HepG2 (cell line): ENCODE data around the gene SFXN2. TPM values are rescaled to one million over a fixed set of nuclear protein-coding genes. Genes with fewer than 3 reads are reported as not detected.

Source experiments
- AGO2 ChIP-seq: fragments of 200-400 bp; formaldehyde crosslinking; optimal IDR thresholded peaks from 2 replicates; pipeline ENCODE3; 2017; ENCODE audit warnings: mild to moderate bottlenecking, low read depth, low read length, moderate library complexity
- ASH2L ChIP-seq: fragments of 300-600, 200-600 bp; sonication (generic); IDR thresholded peaks from 2 replicates; pipeline ENCODE4 v1.7.0; 2017; ENCODE audit warnings: low read depth, mild to moderate bottlenecking, moderate library complexity, mixed read lengths, low read length; ENCODE audit not compliant: insufficient read length
- DR1 ChIP-seq: sonication (generic); formaldehyde crosslinking; IDR thresholded peaks from 2 replicates; pipeline ENCODE4 v1.8.0; 2021; ENCODE audit warnings: mild to moderate bottlenecking, missing genetic modification reagents, inconsistent platforms
- FOXA1 ChIP-seq, 2 experiments: fragments of 450-650 bp in 1 of 2; sonication (generic) in 1 of 2; formaldehyde crosslinking in 1 of 2; IDR thresholded peaks; 2 replicates each; pipeline versions ENCODE4 v1.4.0 to v1.6.1; 2016 to 2020; ENCODE audit warnings: missing genetic modification reagents in 1 of 2
- GMEB2 ChIP-seq: IDR thresholded peaks from 2 replicates; pipeline ENCODE4 v1.6.1; 2016; ENCODE audit warnings: missing biosample characterization, missing genetic modification reagents, low read depth
- HMG20B ChIP-seq: conservative IDR thresholded peaks from 2 replicates; pipeline ENCODE4 v1.6.1; 2016; ENCODE audit warnings: missing genetic modification reagents, missing compliant biosample characterization
- HOXA3 ChIP-seq: sonication (generic); formaldehyde crosslinking; IDR thresholded peaks from 2 replicates; pipeline ENCODE4 v1.5.0; 2020; ENCODE audit warnings: missing genetic modification reagents
- IKZF4 ChIP-seq: sonication (generic); formaldehyde crosslinking; IDR thresholded peaks from 2 replicates; pipeline ENCODE4 v1.5.1; 2020; ENCODE audit warnings: borderline replicate concordance, mild to moderate bottlenecking, low read depth, missing genetic modification reagents; ENCODE audit errors: not compliant biosample characterization
- KLF15 ChIP-seq: sonication (generic); formaldehyde crosslinking; IDR thresholded peaks from 2 replicates; pipeline ENCODE4 v1.8.1; 2023; ENCODE audit warnings: borderline replicate concordance, mild to moderate bottlenecking, inconsistent platforms, missing genetic modification reagents, mixed read lengths
- KLF6 ChIP-seq: IDR thresholded peaks from 2 replicates; pipeline ENCODE4 v1.8.0; 2016; ENCODE audit warnings: missing biosample characterization, missing genetic modification reagents
- KMT2A ChIP-seq: sonication (generic); formaldehyde crosslinking; IDR thresholded peaks from 2 replicates; pipeline ENCODE4 v1.4.0; 2020; ENCODE audit warnings: missing genetic modification reagents
- PITX1 ChIP-seq: sonication (generic); formaldehyde crosslinking; IDR thresholded peaks from 2 replicates; pipeline ENCODE4 v1.5.1; 2020; ENCODE audit warnings: mild to moderate bottlenecking, missing genetic modification reagents
- POLR2G ChIP-seq: fragments of 200-400 bp; formaldehyde crosslinking; IDR thresholded peaks from 2 replicates; pipeline ENCODE4 v1.6.1; 2018; ENCODE audit warnings: mild to moderate bottlenecking, low read depth, low read length, moderate library complexity
- RELA ChIP-seq: sonication (generic); formaldehyde crosslinking; IDR thresholded peaks from 2 replicates; pipeline ENCODE4 v1.4.0; 2020; ENCODE audit warnings: missing genetic modification reagents
- ZNF136 ChIP-seq: sonication (generic); formaldehyde crosslinking; IDR thresholded peaks from 2 replicates; pipeline ENCODE4 v1.8.1; 2022; ENCODE audit warnings: low read depth, mild to moderate bottlenecking, moderate library complexity, missing genetic modification reagents
- ZNF275 ChIP-seq: sonication (generic); formaldehyde crosslinking; IDR thresholded peaks from 2 replicates; pipeline ENCODE4 v1.8.0; 2022; ENCODE audit warnings: missing genetic modification reagents, mild to moderate bottlenecking, inconsistent platforms, borderline replicate concordance
- ZNF781 ChIP-seq: sonication (generic); formaldehyde crosslinking; IDR thresholded peaks from 2 replicates; pipeline ENCODE4 v1.5.1; 2020; ENCODE audit warnings: borderline replicate concordance, mild to moderate bottlenecking, missing genetic modification reagents; ENCODE audit errors: not compliant biosample characterization
- polyA plus RNA-seq, 8 experiments: library from polyadenylated mRNA; depleted of rRNA in 3 of 8; stranded (reverse) in 7 of 8; unstranded in 1 of 8; fragments of >200 nt; fragmentation: Illumina TruSeq in 4 of 8; extraction: Trizol in 4 of 8; gene quantifications; 2 replicates each; pipeline versions ENCODE4 v1.2.1 to v1.2.3, GENCODE V29; 2011 to 2016; ENCODE audit warnings: low read depth in 4 of 8, missing spikeins in 1 of 8, mixed read lengths in 1 of 8; ENCODE audit not compliant: insufficient read depth in 1 of 8
- total RNA-seq, 5 experiments: library from RNA; depleted of rRNA; stranded (reverse); fragments of >200 nt; fragmentation: Illumina TruSeq; extraction: Trizol; gene quantifications; 2 replicates each; pipeline ENCODE4 v1.2.3, GENCODE V29; 2016; ENCODE audit warnings: low read depth in 1 of 5
- TF ChIP-seq, protein P1 (sequence below): sonication (generic); formaldehyde crosslinking; IDR thresholded peaks from 2 replicates; pipeline ENCODE4 v1.4.0; 2020; ENCODE audit warnings: missing genetic modification reagents
- TF ChIP-seq, protein P2 (sequence below): sonication (generic); formaldehyde crosslinking; IDR thresholded peaks from 2 replicates; pipeline ENCODE4 v1.8.0; 2022; ENCODE audit warnings: mild to moderate bottlenecking, missing genetic modification reagents; ENCODE audit not compliant: insufficient replicate concordance
- TF ChIP-seq, protein P3 (sequence below): IDR thresholded peaks from 2 replicates; pipeline ENCODE4 v1.6.1; 2016; ENCODE audit warnings: missing compliant biosample characterization, missing genetic modification reagents, borderline replicate concordance

Gene SFXN2
- total and polyA plus RNA-seq, 2 of the 13 experiments (the other 11 are each of a cell fraction or from before 2014, with no cell fraction given): 12.8 to 21.1 TPM

GRCh38 chr10:102713814-102714620, 419 bp upstream of the SFXN2 start, which contains the start of gene ARL3 (continued):
- TF ChIP-seq, protein P1, sequence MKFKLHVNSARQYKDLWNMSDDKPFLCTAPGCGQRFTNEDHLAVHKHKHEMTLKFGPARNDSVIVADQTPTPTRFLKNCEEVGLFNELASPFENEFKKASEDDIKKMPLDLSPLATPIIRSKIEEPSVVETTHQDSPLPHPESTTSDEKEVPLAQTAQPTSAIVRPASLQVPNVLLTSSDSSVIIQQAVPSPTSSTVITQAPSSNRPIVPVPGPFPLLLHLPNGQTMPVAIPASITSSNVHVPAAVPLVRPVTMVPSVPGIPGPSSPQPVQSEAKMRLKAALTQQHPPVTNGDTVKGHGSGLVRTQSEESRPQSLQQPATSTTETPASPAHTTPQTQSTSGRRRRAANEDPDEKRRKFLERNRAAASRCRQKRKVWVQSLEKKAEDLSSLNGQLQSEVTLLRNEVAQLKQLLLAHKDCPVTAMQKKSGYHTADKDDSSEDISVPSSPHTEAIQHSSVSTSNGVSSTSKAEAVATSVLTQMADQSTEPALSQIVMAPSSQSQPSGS: 0 out of 2 replicates have a peak, but pooled peaks have one; percentile 15
- TF ChIP-seq ASH2L (peak; percentile 78), ZNF136 (no peak), POLR2G (peak; percentile 41; the same call in 1 of the 2 replicates), IKZF4 (CRISPR knock-in tag) (peak; percentile 22), PITX1 (CRISPR knock-in tag) (0 out of 2 replicates have a peak, but pooled peaks have one; percentile 11), GMEB2 (peak; percentile 67; the same call in 1 of the 2 replicates), AGO2 (peak; percentile 38), KMT2A (CRISPR knock-in tag) (peak; percentile 8; the same call in 1 of the 2 replicates), HOXA3 (CRISPR knock-in tag) (0 out of 2 replicates have a peak, but pooled peaks have one; percentile 26), RELA (CRISPR knock-in tag) (no peak), ZNF275 (peak; percentile 51; the same call in 1 of the 2 replicates), ZNF781 (CRISPR knock-in tag) (no peak), KLF6 (CRISPR knock-in tag) (peak; percentile 39; the same call in 1 of the 2 replicates), KLF15 (CRISPR knock-in tag) (peak; percentile 89; the same call in 1 of the 2 replicates), FOXA1 (IDR thresholded peaks at IDR 0.05) (no peak), FOXA1 (CRISPR knock-in tag; IDR thresholded peaks at IDR 0.05) (no peak), DR1 (CRISPR knock-in tag) (peak; percentile 59), HMG20B (CRISPR knock-in tag) (no peak)
- TF ChIP-seq, protein P2, sequence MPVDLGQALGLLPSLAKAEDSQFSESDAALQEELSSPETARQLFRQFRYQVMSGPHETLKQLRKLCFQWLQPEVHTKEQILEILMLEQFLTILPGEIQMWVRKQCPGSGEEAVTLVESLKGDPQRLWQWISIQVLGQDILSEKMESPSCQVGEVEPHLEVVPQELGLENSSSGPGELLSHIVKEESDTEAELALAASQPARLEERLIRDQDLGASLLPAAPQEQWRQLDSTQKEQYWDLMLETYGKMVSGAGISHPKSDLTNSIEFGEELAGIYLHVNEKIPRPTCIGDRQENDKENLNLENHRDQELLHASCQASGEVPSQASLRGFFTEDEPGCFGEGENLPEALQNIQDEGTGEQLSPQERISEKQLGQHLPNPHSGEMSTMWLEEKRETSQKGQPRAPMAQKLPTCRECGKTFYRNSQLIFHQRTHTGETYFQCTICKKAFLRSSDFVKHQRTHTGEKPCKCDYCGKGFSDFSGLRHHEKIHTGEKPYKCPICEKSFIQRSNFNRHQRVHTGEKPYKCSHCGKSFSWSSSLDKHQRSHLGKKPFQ: peak; percentile 44
- TF ChIP-seq, protein P3, sequence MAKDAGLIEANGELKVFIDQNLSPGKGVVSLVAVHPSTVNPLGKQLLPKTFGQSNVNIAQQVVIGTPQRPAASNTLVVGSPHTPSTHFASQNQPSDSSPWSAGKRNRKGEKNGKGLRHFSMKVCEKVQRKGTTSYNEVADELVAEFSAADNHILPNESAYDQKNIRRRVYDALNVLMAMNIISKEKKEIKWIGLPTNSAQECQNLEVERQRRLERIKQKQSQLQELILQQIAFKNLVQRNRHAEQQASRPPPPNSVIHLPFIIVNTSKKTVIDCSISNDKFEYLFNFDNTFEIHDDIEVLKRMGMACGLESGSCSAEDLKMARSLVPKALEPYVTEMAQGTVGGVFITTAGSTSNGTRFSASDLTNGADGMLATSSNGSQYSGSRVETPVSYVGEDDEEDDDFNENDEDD (CRISPR knock-in tag): peak; percentile 88; the same call in 1 of the 2 replicates
